Measurements from ENCODE around the gene SLC37A1.

- no peak for TF ChIP-seq CTCF (IDR thresholded peaks at IDR 0.05; ENCODE audit: insufficient read depth, low read length, poor library complexity, severe bottlenecking)
- no peak for TF ChIP-seq EZH2phosphoT487 (conservative IDR thresholded peaks at IDR 0.05; ENCODE audit: low read length)
Measured at GRCh38 chr21:42523211-42523610, 9.6 kb downstream of the SLC37A1 start.
